ACC112 (cell line): Measurements from ENCODE around the gene FAM181A.

Experiments
- H2AFZ ChIP-seq: fragments of 200-600 bp; sonication (generic); one replicate; pipeline ENCODE4 v1.6.0; 2017; ENCODE audit warnings: antibody characterized with exemption, low read length; ENCODE audit not compliant: unreplicated experiment
- H3K27ac ChIP-seq: fragments of 200-600 bp; sonication (generic); 2 replicates; pipeline ENCODE4 v1.5.1; 2014; ENCODE audit warnings: low read depth, mild to moderate bottlenecking, antibody characterized with exemption, low read length, moderate library complexity
- H3K27me3 ChIP-seq: fragments of 200-600 bp; sonication (generic); 2 replicates; pipeline ENCODE4 v1.6.1; 2014; ENCODE audit warnings: mild to moderate bottlenecking, antibody characterized with exemption, low read length, moderate library complexity, mixed read lengths; ENCODE audit not compliant: insufficient read depth
- H3K36me3 ChIP-seq: fragments of 200-600 bp; sonication (generic); 2 replicates; pipeline ENCODE4 v1.6.1; 2016; ENCODE audit warnings: mild to moderate bottlenecking, antibody characterized with exemption, low read length, moderate library complexity, mixed read lengths; ENCODE audit not compliant: insufficient read depth
- H3K4me1 ChIP-seq: fragments of 200-600 bp; sonication (generic); one replicate; pipeline ENCODE4 v1.6.1; 2016; ENCODE audit warnings: low read length, mixed read lengths; ENCODE audit not compliant: insufficient read depth, unreplicated experiment, control insufficient read depth
- H3K4me3 ChIP-seq: fragments of 200-600 bp; sonication (generic); 2 replicates; pipeline ENCODE4 v1.5.1; 2014; ENCODE audit warnings: mild to moderate bottlenecking, low read depth, low read length
- H3K79me2 ChIP-seq: fragments of 200-600 bp; sonication (generic); one replicate; pipeline ENCODE4 v1.6.0; 2016; ENCODE audit warnings: low read length; ENCODE audit not compliant: control insufficient read depth, unreplicated experiment, insufficient read depth

The FAM181A gene

GRCh38 chr14:93964820-93965286, 37.7 kb downstream of the FAM181A start:
- no peak overlapping the region for H3K4me3 ChIP-seq
- H3K27ac ChIP-seq: peak overlapping the region; percentile 80
- peaks cover 38% of the 10 kb centered on the region for H3K4me1 ChIP-seq
- no peaks in the 10 kb centered on the region for H3K27me3 ChIP-seq
- no peaks in the 10 kb centered on the region for H3K79me2 ChIP-seq
- H3K36me3 ChIP-seq: no peaks in the 10 kb centered on the region
- H2AFZ ChIP-seq: no peak overlapping the region

- Histone ChIP-seq H3K4me3 (peak overlapping the region; percentile 10; the same call in 1 of the 2 replicates), H3K36me3 (no peaks in the 10 kb centered on the region), H3K4me1 (peaks cover 33% of the 10 kb centered on the region), H3K27me3 (no peaks in the 10 kb centered on the region), H2AFZ (peak overlapping the region; percentile 44), H3K79me2 (no peaks in the 10 kb centered on the region), H3K27ac (peak overlapping the region; percentile 80)
These were observed 38.2 kb downstream of the FAM181A start for GRCh38 chr14:93965287-93965821.

GRCh38 chr14:93965946-93966474, 38.9 kb downstream of the FAM181A start:
- Histone ChIP-seq H3K4me1 (peaks cover 31% of the 10 kb centered on the region), H2AFZ (peak overlapping the region; percentile 44), H3K4me3 (peak overlapping the region; percentile 10; the same call in 1 of the 2 replicates), H3K27me3 (no peaks in the 10 kb centered on the region), H3K27ac (peak overlapping the region; percentile 80), H3K79me2 (no peaks in the 10 kb centered on the region), H3K36me3 (no peaks in the 10 kb centered on the region)

GRCh38 chr14:93967637-93968250, 40.6 kb downstream of the FAM181A start:
- Histone ChIP-seq H3K27me3 (no peaks in the 10 kb centered on the region), H2AFZ (no peak overlapping the region), H3K79me2 (no peaks in the 10 kb centered on the region), H3K4me3 (no peak overlapping the region), H3K36me3 (no peaks in the 10 kb centered on the region), H3K27ac (no peak overlapping the region), H3K4me1 (peaks cover 26% of the 10 kb centered on the region)

GRCh38 chr14:93969082-93969828, 42.1 kb downstream of the FAM181A start:
- Histone ChIP-seq H3K4me1 (peaks cover 17% of the 10 kb centered on the region), H3K27ac (no peak overlapping the region), H3K27me3 (no peaks in the 10 kb centered on the region), H2AFZ (no peak overlapping the region), H3K4me3 (no peak overlapping the region), H3K79me2 (no peaks in the 10 kb centered on the region), H3K36me3 (no peaks in the 10 kb centered on the region)

GRCh38 chr14:93970585-93970964, 43.4 kb downstream of the FAM181A start:
- H3K36me3 ChIP-seq: no peaks in the 10 kb centered on the region
- no peaks in the 10 kb centered on the region for H3K27me3 ChIP-seq
- H3K27ac ChIP-seq: no peak overlapping the region
- H3K4me1 ChIP-seq: peaks cover 8% of the 10 kb centered on the region
- H3K4me3 ChIP-seq: peak overlapping the region; percentile 2
- no peak overlapping the region for H2AFZ ChIP-seq
- H3K79me2 ChIP-seq: no peaks in the 10 kb centered on the region

- Histone ChIP-seq H3K4me1 (peaks cover 3% of the 10 kb centered on the region), H3K36me3 (no peaks in the 10 kb centered on the region), H2AFZ (peak overlapping the region; percentile 26), H3K27ac (no peak overlapping the region), H3K27me3 (peaks cover 3% of the 10 kb centered on the region; the same call in 1 of the 2 replicates), H3K79me2 (no peaks in the 10 kb centered on the region), H3K4me3 (peak overlapping the region; percentile 2)
These were observed 44.0 kb downstream of the FAM181A start for GRCh38 chr14:93970965-93971634.

- peaks cover 6% of the 10 kb centered on the region; the same call in 1 of the 2 replicates for H3K27me3 ChIP-seq
- H3K36me3 ChIP-seq: no peaks in the 10 kb centered on the region
- H3K4me3 ChIP-seq: no peak overlapping the region
- no peak overlapping the region for H3K27ac ChIP-seq
- H3K79me2 ChIP-seq: no peaks in the 10 kb centered on the region
- no peaks in the 10 kb centered on the region for H3K4me1 ChIP-seq
- no peak overlapping the region for H2AFZ ChIP-seq
These were observed 44.5 kb downstream of the FAM181A start for GRCh38 chr14:93971635-93972027.

- Histone ChIP-seq H3K27me3 (peaks cover 6% of the 10 kb centered on the region; the same call in 1 of the 2 replicates), H3K27ac (no peak overlapping the region), H2AFZ (no peak overlapping the region), H3K4me3 (no peak overlapping the region), H3K36me3 (no peaks in the 10 kb centered on the region), H3K79me2 (no peaks in the 10 kb centered on the region), H3K4me1 (no peaks in the 10 kb centered on the region)
These were observed 45.6 kb downstream of the FAM181A start for GRCh38 chr14:93972618-93973205.

- Histone ChIP-seq H3K4me1 (no peaks in the 10 kb centered on the region), H3K36me3 (no peaks in the 10 kb centered on the region), H2AFZ (no peak overlapping the region), H3K79me2 (no peaks in the 10 kb centered on the region), H3K27me3 (peaks cover 6% of the 10 kb centered on the region; the same call in 1 of the 2 replicates), H3K27ac (no peak overlapping the region), H3K4me3 (no peak overlapping the region)
These were observed 46.5 kb downstream of the FAM181A start for GRCh38 chr14:93973607-93974006.
